GM21526 (cell line): ENCODE measurements around the gene OXCT2.
"Not testable (repeated sequence)": the region's sequence is repeated elsewhere in the genome, so short reads cannot be mapped to it uniquely, and the experiment has no call there.

Experiments
- ATAC-seq: cut with Tn5 transposase; IDR thresholded peaks from one replicate; pipeline ENCODE4 v1.9.1; 2021; ENCODE audit warnings: moderate library complexity; ENCODE audit not compliant: unreplicated experiment, low FRiP score

OXCT2 gene

GRCh38 chr1:39771022-39771532 is at the start of gene OXCT2:
Gene OXCT2, minus strand, starts transcription at chr1:39771348. Its CDS starts 93 bp downstream, at chr1:39771255.
- ATAC-seq = not testable (repeated sequence)

DNA sequence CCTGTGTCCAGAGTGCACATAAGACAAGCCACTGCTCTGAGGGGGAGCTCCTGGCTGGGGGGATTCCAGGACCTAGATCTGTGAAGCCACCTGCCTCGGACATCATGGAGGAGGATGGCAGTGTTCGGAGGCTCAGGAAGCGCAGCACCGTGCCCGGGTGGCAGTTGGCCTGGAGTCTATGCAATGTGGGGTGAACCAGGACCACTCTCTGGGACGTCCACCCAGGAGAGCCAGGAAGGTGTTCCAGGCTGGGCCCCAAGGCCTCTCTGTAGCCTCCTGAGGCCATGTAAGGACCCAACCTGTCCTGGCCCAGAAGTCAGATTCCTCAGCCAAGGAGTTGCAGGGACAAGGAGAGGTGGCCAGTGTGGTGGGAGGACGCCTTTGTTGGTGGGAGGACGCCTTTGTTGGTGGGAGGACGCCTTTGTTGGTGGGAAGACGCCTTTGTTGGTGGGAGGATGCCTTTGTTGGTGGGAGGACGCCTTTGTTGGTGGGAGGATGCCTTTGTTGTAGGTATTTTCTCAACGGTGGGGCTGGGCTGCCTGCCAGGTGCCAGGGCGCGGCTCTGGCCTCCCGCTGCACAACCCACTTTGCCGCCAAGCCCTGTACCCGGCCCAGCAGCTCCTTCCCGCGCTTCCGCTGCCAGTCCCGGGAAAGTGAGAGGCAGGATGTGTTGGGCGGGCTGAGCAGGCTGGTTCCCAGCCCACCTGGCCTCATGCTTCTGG is 48.1 kb upstream of the OXCT2 start:
- no peak for ATAC-seq

DNA sequence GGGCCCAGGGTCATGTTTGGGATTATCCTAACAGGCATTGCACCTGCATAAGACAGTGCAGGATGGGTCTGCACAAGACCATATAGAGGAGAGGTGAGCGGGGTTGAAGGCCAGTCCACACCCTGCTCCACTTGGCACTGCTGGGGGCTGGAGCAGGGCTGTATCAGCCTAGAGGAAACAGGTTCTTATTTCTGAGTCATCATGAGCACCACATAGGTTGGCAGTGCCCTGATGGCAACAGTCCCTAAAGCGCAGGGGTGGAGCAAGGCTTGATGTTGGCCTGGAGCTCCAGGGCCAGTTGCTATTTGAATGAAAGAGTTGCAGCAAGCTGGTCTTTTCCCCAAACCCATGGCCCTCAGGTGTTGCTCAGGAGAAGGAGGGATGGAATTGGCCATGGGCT is 47.3 kb upstream of the OXCT2 start:
- ATAC-seq = no peak

DNA sequence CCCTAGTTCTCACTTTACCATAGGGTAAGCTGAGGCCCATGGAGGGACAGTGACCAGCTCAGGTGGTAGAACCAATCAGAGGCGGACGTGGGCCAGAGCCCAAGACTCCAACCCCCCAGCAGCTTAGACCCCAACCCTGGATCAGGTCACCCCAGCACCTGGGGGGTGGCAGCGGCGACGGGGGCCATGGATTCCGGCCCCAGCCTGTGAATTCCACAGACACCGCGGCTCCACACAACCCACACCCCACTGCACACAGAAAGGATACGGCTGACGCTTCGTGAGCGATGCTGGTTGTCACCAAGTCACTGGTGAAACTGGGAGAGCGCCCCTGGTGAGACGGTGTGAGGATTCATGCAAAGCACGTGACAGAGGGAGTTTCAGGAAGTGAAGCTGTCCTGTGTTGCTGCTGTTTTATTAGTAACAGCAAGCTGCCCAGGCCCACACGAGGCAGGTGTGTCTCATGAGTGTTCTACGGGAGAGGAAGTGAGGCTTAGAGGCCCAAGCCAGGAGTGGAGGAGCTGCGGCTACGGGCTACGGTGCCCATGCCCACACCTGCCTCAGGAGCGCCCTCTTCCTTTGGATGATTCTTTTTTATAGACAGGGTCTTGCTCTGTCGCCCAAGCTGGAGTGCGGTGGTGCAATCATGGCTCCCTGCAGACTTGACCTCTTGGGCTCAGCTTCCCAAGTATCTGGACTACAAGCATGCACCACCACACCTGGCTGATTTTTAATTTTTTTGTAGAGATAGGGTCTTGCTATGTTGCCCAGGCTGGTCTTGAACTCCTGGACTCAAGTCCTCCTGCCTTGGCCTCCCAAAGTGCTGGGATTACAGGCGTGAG is 46.2 kb upstream of the OXCT2 start:
- peak; percentile 69 for ATAC-seq

- peak; percentile 48 for ATAC-seq
Observed at GRCh38 chr1:39816415-39817090, 45.4 kb upstream of the OXCT2 start.

GRCh38 chr1:39812913-39813312 is 41.8 kb upstream of the OXCT2 start:
- ATAC-seq = no peak

GRCh38 chr1:39808784-39809517 is 37.8 kb upstream of the OXCT2 start:
- ATAC-seq = no peak

GRCh38 chr1:39805385-39805784 is 34.2 kb upstream of the OXCT2 start:
- no peak for ATAC-seq

DNA sequence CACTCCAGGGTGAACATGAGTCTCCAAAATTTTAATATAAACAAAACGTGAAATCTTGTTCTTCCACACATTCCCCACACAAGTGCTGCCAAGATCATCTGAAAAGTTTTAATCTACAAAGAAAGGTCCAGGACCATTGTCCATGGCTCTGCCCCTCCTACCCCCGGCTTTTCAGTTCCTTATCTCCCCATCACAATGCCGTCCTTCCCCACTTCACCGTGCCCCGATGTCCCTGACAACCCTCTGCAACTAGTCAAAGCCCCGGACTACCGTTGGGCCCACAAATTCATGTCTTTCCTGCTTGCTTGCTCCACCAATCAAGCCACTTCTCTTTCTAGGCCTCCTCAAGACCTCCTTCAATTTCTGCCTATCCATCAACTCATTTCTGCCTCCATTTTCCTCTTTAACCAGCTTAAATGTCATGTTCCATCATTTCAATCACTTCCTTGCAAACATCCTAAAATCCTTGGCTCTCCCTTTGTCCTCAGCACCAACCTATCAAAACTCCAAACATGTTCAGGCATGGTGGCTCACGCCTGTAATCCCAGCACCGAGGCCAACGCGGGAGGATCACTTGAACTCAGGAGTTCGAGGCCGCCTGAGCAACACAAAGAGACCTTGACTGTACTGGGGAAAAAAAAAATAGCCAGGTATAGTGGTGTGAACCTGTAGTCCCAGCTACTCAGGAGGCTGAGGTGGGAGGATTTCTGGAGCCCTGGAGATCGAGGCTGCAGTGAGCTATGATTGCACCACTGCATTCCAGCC is 31.5 kb upstream of the OXCT2 start:
- no peak for ATAC-seq

GRCh38 chr1:39800471-39800835 is 29.3 kb upstream of the OXCT2 start:
- no peak for ATAC-seq

DNA sequence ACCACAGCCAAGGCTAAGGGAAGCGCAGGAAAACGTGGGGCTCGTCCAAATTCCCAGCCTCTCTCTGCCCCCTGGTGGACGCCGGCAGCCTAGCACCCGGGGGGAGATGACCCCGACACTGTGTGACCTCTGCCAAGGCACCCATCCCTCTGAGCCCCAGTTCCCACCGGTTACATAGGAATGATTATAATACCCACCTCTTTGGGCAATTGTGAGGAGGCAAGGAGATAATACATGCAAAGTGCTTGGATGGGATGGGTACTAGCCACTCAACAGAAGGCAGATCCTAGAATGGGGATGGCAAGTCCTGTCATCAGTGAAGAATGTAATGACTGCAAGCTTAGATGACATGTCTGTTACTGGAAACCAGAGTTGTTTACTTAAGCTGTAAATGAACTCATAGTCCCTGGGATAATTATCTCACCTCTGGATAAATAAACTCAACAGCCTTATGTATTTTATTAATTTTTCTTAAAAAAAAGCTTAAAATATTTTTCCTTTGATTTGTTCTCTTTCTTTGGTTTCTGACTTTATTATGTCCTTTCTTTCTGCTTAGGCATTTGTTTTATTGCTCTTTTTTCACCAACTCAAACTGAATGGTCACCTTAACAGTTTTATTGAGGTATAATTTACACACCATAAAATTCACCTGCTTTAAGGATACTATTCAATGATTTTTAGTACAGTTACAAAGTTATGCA is 28.8 kb upstream of the OXCT2 start:
- ATAC-seq = peak; percentile 48

DNA sequence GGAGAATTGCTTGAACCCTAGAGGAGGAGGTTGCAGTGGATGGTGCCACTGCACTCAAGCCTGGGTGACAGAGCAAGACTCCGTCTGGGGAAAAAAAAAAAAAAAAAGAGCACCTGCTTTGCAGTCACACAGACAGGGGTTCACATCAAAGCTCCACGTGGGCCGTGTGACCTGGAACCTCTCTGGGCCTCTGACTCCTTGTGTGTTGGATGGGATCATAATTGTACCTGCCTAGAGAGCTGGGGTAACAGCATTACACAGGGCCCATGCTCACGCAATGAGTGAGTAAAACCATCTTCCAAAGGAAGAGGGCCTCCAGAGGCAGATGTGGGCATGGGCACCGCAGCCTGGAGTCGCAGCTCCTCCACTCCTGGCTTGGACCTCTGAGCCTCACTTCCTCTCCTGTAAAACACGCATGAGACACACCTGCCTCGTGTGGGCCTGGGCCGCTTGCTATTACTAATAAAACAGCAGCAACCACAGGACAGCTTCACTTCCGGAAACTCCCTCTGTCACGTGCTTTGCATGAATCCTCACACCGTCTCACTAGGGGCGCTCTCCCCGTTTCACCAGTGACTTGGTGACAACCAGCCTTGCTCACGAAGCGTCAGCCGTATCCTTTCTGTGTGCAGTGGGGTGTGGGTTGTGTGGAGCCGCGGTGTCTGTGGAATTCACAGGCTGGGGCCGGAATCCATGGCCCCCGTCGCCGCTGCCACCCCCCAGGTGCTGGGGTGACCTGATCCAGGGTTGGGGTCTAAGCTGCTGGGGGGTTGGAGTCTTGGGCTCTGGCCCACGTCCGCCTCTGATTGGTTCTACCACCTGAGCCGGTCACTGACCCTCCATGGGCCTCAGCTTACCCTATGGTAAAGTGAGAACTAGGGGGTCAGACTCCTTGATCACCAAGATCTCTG is 28.0 kb upstream of the OXCT2 start:
- ATAC-seq = peak; percentile 80

DNA sequence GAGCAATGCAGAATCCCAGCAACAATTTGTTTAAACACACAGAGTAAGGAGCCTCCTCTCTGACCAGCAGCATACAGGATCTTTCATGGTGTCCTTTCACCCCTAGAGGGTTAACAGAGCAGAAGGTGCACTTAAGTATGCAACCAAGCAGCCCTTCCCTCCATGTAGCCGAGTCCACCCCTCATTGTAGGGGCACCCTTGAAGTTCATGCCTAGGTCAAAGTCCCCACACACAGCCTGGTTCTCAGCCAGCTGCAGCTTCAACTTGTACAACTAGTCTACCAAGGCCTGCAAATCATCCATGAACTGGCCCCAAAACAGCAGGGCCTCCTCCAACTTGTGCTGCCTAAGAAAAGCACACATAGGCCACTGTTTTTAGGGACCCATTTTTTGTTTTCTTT is 24.5 kb upstream of the OXCT2 start:
- no peak for ATAC-seq

- no peak for ATAC-seq
Observed at GRCh38 chr1:39791838-39792237, 20.7 kb upstream of the OXCT2 start.

- no peak for ATAC-seq
Observed at GRCh38 chr1:39789571-39790110, 18.5 kb upstream of the OXCT2 start.

GRCh38 chr1:39788758-39789570 is 17.8 kb upstream of the OXCT2 start, which contains the start of gene BMP8B:
Gene BMP8B, minus strand, starts transcription at chr1:39788865. Its CDS starts 380 bp downstream, at chr1:39788485.
- peak; percentile 60 for ATAC-seq

DNA sequence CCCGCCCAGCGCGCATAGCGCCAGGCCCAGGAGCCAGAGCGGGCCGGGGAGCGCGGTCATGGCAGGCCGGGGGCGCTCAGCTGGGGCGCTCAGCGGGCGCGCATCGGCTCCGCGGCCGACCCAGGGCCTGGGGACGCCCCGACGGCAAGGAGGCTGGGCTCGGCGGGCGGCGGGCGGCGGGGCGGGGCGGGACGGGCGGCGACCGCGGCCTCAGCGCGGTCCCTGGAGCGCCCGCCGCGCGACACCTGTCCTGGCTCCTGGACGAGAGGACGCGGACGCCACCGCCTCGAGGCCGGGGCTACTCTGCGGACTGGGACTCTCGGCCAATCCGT is 17.2 kb upstream of the OXCT2 start:
- ATAC-seq = peak; percentile 11
